ENCODE data around the gene ZBTB4.

ZBTB4 gene

DNA sequence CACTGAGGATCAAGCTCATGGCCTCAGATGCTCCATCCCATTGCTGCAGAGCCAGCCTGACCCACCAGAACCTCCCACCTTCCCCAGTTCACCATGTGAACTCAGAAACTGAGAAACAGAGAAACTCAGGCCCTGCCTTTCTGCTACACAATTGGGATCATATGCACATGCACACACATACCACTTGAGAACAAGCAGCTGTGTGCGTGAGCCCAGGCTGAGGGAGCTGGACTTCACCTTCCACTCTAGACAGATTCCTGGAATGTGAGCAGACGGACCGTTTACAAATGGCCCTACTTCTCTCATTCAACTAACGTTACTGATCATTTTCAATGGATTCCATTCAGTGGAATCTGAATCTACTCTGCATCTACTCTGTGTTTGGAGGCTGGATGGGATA is 55.8 kb downstream of the ZBTB4 start:
- DNase-seq = no peak

DNA sequence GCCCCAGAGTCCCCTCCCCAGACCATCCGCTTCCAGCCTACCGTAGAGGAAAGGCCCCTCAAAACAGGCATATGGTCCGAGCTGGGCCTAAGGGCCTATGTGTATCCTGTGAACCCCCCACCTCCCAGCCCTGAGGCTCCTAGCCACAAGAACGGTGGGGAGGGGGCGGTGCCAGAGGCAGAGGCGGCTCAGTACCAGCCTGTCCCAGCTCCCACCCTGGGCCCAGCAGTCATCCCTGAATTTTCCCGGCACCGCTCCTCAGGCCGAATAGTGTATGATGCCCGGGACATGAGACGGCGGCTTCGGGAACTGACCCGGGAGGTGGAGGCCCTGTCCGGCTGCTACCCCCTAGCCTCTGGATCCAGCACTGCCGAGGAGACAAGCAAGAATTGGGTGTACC is 58.2 kb downstream of the ZBTB4 start:
- no peak for DNase-seq

- DNase-seq = no peak
Measured at GRCh38 chr17:7419819-7420610, 59.4 kb downstream of the ZBTB4 start, which contains the start of gene SPEM1. Gene SPEM1 (plus strand): TSS chr17:7420324. CDS start chr17:7420385, 61 bp downstream.

GRCh38 chr17:7418472-7419152 is 60.8 kb downstream of the ZBTB4 start:
- DNase-seq = no peak

DNA sequence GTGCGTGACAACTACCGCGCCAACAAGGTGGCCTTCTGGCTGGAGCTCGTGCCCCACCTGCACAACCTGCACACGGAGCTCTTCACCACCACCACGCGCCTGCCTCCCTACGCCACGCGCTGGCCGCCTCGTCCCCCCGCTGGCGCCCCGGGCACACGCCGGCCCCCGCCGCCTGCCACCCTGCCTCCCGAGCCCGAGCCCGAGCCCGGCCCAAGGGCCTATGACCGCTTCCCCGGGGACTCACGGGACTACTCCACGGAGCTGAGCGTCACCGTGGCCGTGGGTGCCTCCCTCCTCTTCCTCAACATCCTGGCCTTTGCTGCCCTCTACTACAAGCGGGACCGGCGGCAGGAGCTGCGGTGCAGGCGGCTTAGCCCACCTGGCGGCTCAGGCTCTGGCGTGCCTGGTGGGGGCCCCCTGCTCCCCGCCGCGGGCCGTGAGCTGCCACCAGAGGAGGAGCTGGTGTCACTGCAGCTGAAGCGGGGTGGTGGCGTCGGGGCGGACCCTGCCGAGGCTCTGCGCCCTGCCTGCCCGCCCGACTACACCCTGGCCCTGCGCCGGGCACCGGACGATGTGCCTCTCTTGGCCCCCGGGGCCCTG is 62.3 kb downstream of the ZBTB4 start:
- DNase-seq = no peak

DNA sequence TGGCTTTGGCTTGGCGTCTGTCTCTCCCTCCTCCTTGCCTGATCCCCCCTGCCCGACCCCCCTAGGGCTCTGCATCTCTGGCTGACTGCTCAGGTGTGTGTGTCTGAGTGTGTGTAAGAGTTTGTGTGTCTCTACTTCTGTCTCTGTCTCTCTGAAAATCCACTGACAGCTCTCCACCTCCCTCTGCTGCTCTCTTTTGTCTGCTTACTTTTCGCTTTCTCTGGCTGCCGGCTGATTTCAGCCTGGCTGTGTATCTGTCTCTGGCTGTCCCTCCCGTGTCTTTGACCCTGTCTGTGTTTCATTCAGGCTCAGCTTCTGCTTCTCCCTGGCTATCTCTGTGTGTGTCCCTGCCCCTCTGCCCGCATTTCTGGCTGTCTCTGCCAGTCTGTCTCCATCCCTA is 63.1 kb downstream of the ZBTB4 start:
- no peak for DNase-seq

- no peak for DNase-seq
Measured at GRCh38 chr17:7415784-7416183, 63.6 kb downstream of the ZBTB4 start.

GRCh38 chr17:7414837-7415236 is 64.6 kb downstream of the ZBTB4 start:
- DNase-seq = peak in 1 of 51 donors; percentile 4

DNA sequence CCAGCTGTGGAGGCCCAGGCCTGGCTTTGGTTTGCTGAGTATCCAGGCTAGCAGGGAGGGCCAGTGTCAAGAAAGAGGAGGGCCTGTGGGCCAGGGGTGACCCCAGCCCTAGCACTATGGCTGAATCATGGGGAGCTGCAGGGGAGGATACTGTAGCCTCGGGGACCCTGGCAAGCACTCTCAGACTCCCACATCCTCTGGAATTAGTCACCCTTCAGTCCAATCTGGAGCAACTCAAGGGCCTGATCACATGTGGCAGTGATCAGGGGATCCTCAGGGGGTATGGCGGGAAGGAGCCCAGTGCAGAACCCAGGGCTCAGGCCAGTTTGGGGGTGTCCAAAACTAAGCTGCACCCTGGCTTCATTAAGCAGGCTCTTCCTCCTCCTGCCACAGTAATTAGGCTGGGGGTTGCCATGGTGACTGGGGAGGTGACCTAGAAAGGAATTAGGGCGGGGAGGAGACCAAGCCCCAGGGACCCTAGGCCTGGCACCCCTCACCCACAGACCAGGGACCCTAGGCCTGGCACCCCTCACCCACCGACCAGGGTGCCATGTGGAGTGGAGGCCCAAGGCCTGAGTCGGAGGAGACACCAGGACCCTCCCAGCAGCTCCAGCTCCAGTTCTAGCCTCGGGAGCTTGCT is 66.0 kb downstream of the ZBTB4 start:
- no peak for DNase-seq

DNA sequence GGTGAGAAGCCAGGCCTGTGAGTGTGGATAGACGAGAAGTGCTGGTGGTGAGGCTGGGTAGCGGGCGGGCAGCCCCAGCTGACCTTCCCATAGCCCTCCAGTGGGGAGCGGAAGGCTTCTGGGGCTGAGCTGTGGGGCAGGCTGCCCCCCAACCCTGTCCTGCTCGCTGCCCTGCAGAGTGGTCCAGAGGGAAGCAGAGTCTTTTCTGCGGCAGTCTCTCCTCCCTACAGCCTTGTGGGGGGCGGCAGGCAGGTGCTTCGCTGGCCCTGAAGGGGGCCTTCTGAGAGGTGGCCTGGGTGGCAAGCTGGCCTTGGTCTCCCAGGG is 68.0 kb downstream of the ZBTB4 start:
- DNase-seq = no peak

DNA sequence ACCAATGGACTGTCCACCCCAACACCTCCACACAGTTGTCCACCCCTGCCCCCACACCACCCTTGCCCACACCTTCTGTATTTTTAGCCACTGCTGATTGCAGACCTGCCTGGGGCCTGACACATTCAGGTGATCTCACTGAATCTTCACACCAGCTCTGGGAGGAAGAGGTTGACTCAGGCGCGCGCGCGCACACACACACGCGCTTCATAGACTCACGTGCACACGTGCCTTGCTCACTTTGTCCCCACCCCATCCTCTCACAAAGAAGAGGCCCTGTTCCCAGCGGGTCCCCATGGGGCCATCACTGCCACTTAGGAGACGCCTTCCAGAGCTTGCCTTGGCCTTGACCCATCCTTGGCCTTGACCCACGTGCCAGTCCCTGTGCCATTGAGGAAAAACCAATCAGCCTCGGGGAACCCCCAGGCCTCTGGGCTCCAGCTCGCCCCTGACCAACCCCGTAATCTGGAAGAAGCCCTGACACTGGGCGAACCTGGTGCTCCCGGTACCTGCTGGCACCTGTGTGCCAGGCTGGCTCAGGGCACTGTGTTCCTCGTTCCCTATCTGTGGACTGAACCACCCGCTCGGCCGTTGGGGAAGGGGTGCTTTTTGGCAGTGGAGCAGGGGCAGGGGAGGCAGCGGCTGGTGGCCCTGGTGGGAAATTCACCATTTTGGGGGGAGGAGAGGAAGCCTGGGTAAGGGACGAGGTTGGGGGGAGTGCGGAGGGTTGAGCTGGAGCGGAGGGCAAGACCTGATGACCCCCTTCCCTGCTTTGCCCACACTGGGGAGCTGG is 68.6 kb downstream of the ZBTB4 start:
- DNase-seq = no peak

GRCh38 chr17:7409716-7410115 is 69.7 kb downstream of the ZBTB4 start:
- DNase-seq = no peak

Data from hypothalamus (tissue), 51 donors.